A673 (cell line): ENCODE measurements around the gene NHS. TPM values are rescaled to one million over a fixed set of nuclear protein-coding genes. Genes with fewer than 3 reads are reported as not detected.

Source experiments
- BruUV-seq: library from RNA; stranded (reverse); fragments of 400-500 nt; replicated peaks from 2 replicates; lab custom pipeline; 2021; lab: Mats Ljungman, UMichigan
- CTCF ChIA-PET: fragments of 300-600 bp; sonication (Branson Sonifier 250); formaldehyde crosslinking; loops from one replicate; lab custom pipeline; 2022; ENCODE audit warnings: antibody characterized with exemption; lab: Charles Lee
- POLR2A ChIA-PET: fragments of 300-600 bp; sonication (Branson Sonifier 250); formaldehyde crosslinking; loops from one replicate; lab custom pipeline; 2022; ENCODE audit warnings: antibody characterized with exemption; ENCODE audit not compliant: low non-redundant PET; lab: Charles Lee
- DNase-seq: peaks from one replicate; pipeline ENCODE4 v3.0.0-alpha.2; 2015; ENCODE audit warnings: low spot score
- H3K27ac ChIP-seq: fragments of 200-600 bp; sonication (generic); 2 replicates; pipeline ENCODE4 v1.5.1; 2016; ENCODE audit warnings: mixed run types, low read depth, mild to moderate bottlenecking, mixed read lengths, antibody characterized with exemption, low read length; ENCODE audit not compliant: poor library complexity, severe bottlenecking
- H3K27me3 ChIP-seq: fragments of 200-600 bp; sonication (generic); replicated peaks from 2 replicates; pipeline ENCODE4 v1.6.1; 2017; ENCODE audit warnings: mixed run types, low read depth, mild to moderate bottlenecking, mixed read lengths, antibody characterized with exemption, low read length; ENCODE audit not compliant: insufficient read depth, poor library complexity
- H3K36me3 ChIP-seq: fragments of 200-600 bp; sonication (generic); 2 replicates; pipeline ENCODE4 v1.6.1; 2016; ENCODE audit warnings: mixed run types, mild to moderate bottlenecking, mixed read lengths, antibody characterized with exemption, low read length; ENCODE audit not compliant: insufficient read depth, poor library complexity, severe bottlenecking
- H3K4me1 ChIP-seq: fragments of 200-600 bp; sonication (generic); 2 replicates; pipeline ENCODE4 v1.6.1; 2017; ENCODE audit warnings: mixed run types, mild to moderate bottlenecking, mixed read lengths, antibody characterized with exemption, low read length; ENCODE audit not compliant: insufficient read depth, poor library complexity, severe bottlenecking
- H3K4me3 ChIP-seq: fragments of 200-600 bp; sonication (generic); 2 replicates; pipeline ENCODE4 v1.5.1; 2016; ENCODE audit warnings: low read depth, mixed run types, mild to moderate bottlenecking, mixed read lengths, low read length; ENCODE audit not compliant: poor library complexity, severe bottlenecking
- H3K9me3 ChIP-seq: fragments of 200-600 bp; sonication (generic); 2 replicates; pipeline ENCODE4 v1.6.1; 2016; ENCODE audit warnings: mixed run types, low read depth, mild to moderate bottlenecking, mixed read lengths, antibody characterized with exemption, low read length; ENCODE audit not compliant: poor library complexity, severe bottlenecking
- CTCF ChIP-seq: fragments of 300-800, 200-600 bp; sonication (generic); conservative IDR thresholded peaks from 2 replicates; pipeline ENCODE4 v1.5.1; 2017; ENCODE audit warnings: low read depth, mild to moderate bottlenecking, antibody characterized with exemption, low read length, moderate library complexity, mixed read lengths
- EZH2 ChIP-seq: fragments of 200-600 bp; sonication (generic); IDR thresholded peaks from 2 replicates; pipeline ENCODE4 v1.6.1; 2017; ENCODE audit warnings: borderline replicate concordance, low read depth, mild to moderate bottlenecking, mixed read lengths, antibody characterized with exemption, low read length; ENCODE audit not compliant: poor library complexity, severe bottlenecking
- intact Hi-C: fragments of 100-400 bp; cut with micrococcal nuclease; formaldehyde crosslinking; loops from one replicate; pipeline ENCODE4 v1.10.0; 2022; ENCODE audit not compliant: unreplicated experiment
- total RNA-seq: library from RNA; stranded (reverse); gene quantifications from 2 replicates; pipeline ENCODE4 v1.2.3, GENCODE V29; 2021

NHS gene
- total RNA-seq, 1 experiment from 2014 or later, result 0.37 TPM

DNA sequence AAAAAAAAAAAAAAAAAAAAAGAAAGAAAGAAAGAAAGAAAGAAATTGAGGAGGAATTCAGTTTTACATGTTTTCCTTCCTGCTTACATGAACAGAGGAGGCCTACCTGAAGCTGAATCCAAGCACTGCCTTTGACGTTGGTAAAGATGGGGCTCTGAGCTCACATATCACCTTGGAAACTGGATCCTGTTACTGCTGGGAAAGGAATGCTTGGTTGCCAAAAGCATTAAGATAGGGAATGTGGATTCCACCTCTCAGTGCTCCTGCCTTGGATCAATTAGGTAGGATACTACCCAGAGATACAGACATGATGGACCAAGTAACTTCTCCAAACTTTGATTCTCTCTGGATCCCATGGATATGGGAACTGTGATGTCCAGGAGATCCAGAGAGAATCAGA lies 50.6 kb downstream of the NHS start:
- no peak for TF ChIP-seq CTCF
- no peak for TF ChIP-seq EZH2
- H3K9me3 ChIP-seq, result no peaks in the 10 kb centered on the region
- intact Hi-C loops, result no loop called here
- ChIA-PET POLR2A (no interaction called here), CTCF (no interaction called here)
- DNase-seq, result no peak
- H3K27ac ChIP-seq, result no peak overlapping the region
- H3K27me3 ChIP-seq, result peaks cover 8% of the 10 kb centered on the region
- H3K36me3 ChIP-seq, result no peaks in the 10 kb centered on the region
- H3K4me3 ChIP-seq, result no peak overlapping the region
- BruUV-seq, result no TSS peak
- no peaks in the 10 kb centered on the region for H3K4me1 ChIP-seq

GRCh38 chrX:17431171-17431570 lies 56.2 kb downstream of the NHS start:
- BruUV-seq, result no TSS peak
- no peaks in the 10 kb centered on the region for H3K27me3 ChIP-seq
- no peak overlapping the region for H3K4me3 ChIP-seq
- H3K4me1 ChIP-seq, result no peaks in the 10 kb centered on the region
- H3K9me3 ChIP-seq, result no peaks in the 10 kb centered on the region
- H3K36me3 ChIP-seq, result no peaks in the 10 kb centered on the region
- TF ChIP-seq EZH2 (no peak), CTCF (no peak)
- intact Hi-C loops, result loop anchor here (10.0 kb wide), 1 partner anchor 64 kb away; no protein-coding TSS in a partner anchor
- H3K27ac ChIP-seq, result no peak overlapping the region
- POLR2A ChIA-PET, result no interaction called here
- DNase-seq, result no peak
- CTCF ChIA-PET, result no interaction called here

DNA sequence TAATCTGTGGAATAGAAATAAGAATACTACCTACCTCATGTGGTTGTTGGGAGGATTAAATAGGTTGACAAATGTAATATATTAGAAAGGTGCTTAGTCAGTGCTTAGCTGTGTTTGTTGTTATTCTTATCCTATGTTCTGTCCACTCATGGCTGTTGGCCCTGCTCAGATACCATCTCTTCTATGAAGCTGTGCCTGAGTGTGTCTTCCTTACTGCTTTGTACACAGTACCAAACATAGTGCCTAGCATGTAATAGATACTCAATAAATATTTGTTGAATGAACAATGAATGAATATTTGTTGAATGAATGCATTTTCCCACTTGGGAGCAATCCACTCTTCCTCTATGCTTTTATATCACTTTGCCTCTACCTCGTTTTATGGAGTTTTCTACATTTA lies 57.2 kb downstream of the NHS start:
- POLR2A ChIA-PET, result no interaction called here
- BruUV-seq, result no TSS peak
- H3K27ac ChIP-seq, result no peak overlapping the region
- H3K27me3 ChIP-seq, result no peaks in the 10 kb centered on the region
- H3K9me3 ChIP-seq, result no peaks in the 10 kb centered on the region
- no peak overlapping the region for H3K4me3 ChIP-seq
- H3K36me3 ChIP-seq, result no peaks in the 10 kb centered on the region
- no peaks in the 10 kb centered on the region for H3K4me1 ChIP-seq
- DNase-seq, result no peak
- CTCF ChIA-PET, result no interaction called here
- TF ChIP-seq EZH2, result no peak
- no peak for TF ChIP-seq CTCF
- intact Hi-C loops, result loop anchor here (10.0 kb wide), 1 partner anchor 63 kb away; no protein-coding TSS in a partner anchor
